ENCODE measurements around the gene SKI.

SKI gene

GRCh38 chr1:2249559-2249906 is 21.4 kb downstream of the SKI start:
- peaks cover 56% of the 10 kb centered on the region for H3K4me1 ChIP-seq (ENCODE audit: control insufficient read depth, insufficient read depth, low read length)
- H3K36me3 ChIP-seq (ENCODE audit: control insufficient read depth, insufficient read depth, low read length): no peaks in the 10 kb centered on the region
- no peaks in the 10 kb centered on the region for H3K9me3 ChIP-seq (ENCODE audit: control insufficient read depth, low read length)
- no peak overlapping the region for H3K9ac ChIP-seq (ENCODE audit: low read length)
- H3K4me3 ChIP-seq (ENCODE audit: low read length): no peak overlapping the region
- no peaks in the 10 kb centered on the region for H3K27me3 ChIP-seq (ENCODE audit: control insufficient read depth, insufficient read depth, low read length)

GRCh38 chr1:2250721-2251281 is 22.7 kb downstream of the SKI start:
- Histone ChIP-seq H3K27me3 (ENCODE audit: control insufficient read depth, insufficient read depth, low read length) (no peaks in the 10 kb centered on the region), H3K9me3 (ENCODE audit: control insufficient read depth, low read length) (no peaks in the 10 kb centered on the region), H3K4me1 (ENCODE audit: control insufficient read depth, insufficient read depth, low read length) (peaks cover 62% of the 10 kb centered on the region)

GRCh38 chr1:2251363-2251762 is 23.2 kb downstream of the SKI start:
- H3K9ac ChIP-seq (ENCODE audit: low read length): no peak overlapping the region
- H3K4me1 ChIP-seq (ENCODE audit: control insufficient read depth, insufficient read depth, low read length): peaks cover 62% of the 10 kb centered on the region
- H3K9me3 ChIP-seq (ENCODE audit: control insufficient read depth, low read length): no peaks in the 10 kb centered on the region
- H3K27me3 ChIP-seq (ENCODE audit: control insufficient read depth, insufficient read depth, low read length): no peaks in the 10 kb centered on the region
- H3K4me3 ChIP-seq (ENCODE audit: low read length): no peak overlapping the region
- H3K36me3 ChIP-seq (ENCODE audit: control insufficient read depth, insufficient read depth, low read length): no peaks in the 10 kb centered on the region

More at GRCh38 chr1:2250721-2251281, 22.7 kb downstream of the SKI start:
- H3K36me3 ChIP-seq (ENCODE audit: control insufficient read depth, insufficient read depth, low read length): no peaks in the 10 kb centered on the region
- H3K4me3 ChIP-seq (ENCODE audit: low read length): no peak overlapping the region
- H3K9ac ChIP-seq (ENCODE audit: low read length): no peak overlapping the region

GRCh38 chr1:2251786-2252185 is 23.7 kb downstream of the SKI start:
- Histone ChIP-seq H3K4me3 (ENCODE audit: low read length) (no peak overlapping the region), H3K4me1 (ENCODE audit: control insufficient read depth, insufficient read depth, low read length) (peaks cover 62% of the 10 kb centered on the region), H3K27me3 (ENCODE audit: control insufficient read depth, insufficient read depth, low read length) (no peaks in the 10 kb centered on the region), H3K9ac (ENCODE audit: low read length) (no peak overlapping the region), H3K9me3 (ENCODE audit: control insufficient read depth, low read length) (no peaks in the 10 kb centered on the region), H3K36me3 (ENCODE audit: control insufficient read depth, insufficient read depth, low read length) (no peaks in the 10 kb centered on the region)

GRCh38 chr1:2252423-2252822 is 24.3 kb downstream of the SKI start:
- H3K4me3 ChIP-seq (ENCODE audit: low read length): no peak overlapping the region
- no peaks in the 10 kb centered on the region for H3K9me3 ChIP-seq (ENCODE audit: control insufficient read depth, low read length)
- H3K27me3 ChIP-seq (ENCODE audit: control insufficient read depth, insufficient read depth, low read length): no peaks in the 10 kb centered on the region
- H3K36me3 ChIP-seq (ENCODE audit: control insufficient read depth, insufficient read depth, low read length): no peaks in the 10 kb centered on the region
- no peak overlapping the region for H3K9ac ChIP-seq (ENCODE audit: low read length)
- peaks cover 57% of the 10 kb centered on the region for H3K4me1 ChIP-seq (ENCODE audit: control insufficient read depth, insufficient read depth, low read length)

GRCh38 chr1:2253036-2253796 is 25.1 kb downstream of the SKI start:
- H3K9ac ChIP-seq (ENCODE audit: low read length): no peak overlapping the region
- H3K36me3 ChIP-seq (ENCODE audit: control insufficient read depth, insufficient read depth, low read length): no peaks in the 10 kb centered on the region
- H3K4me1 ChIP-seq (ENCODE audit: control insufficient read depth, insufficient read depth, low read length): peaks cover 50% of the 10 kb centered on the region

GRCh38 chr1:2253797-2254480 is 25.8 kb downstream of the SKI start:
- no peaks in the 10 kb centered on the region for H3K36me3 ChIP-seq (ENCODE audit: control insufficient read depth, insufficient read depth, low read length)
- no peak overlapping the region for H3K4me3 ChIP-seq (ENCODE audit: low read length)
- no peaks in the 10 kb centered on the region for H3K27me3 ChIP-seq (ENCODE audit: control insufficient read depth, insufficient read depth, low read length)
- no peaks in the 10 kb centered on the region for H3K9me3 ChIP-seq (ENCODE audit: control insufficient read depth, low read length)
- H3K9ac ChIP-seq (ENCODE audit: low read length): no peak overlapping the region
- peaks cover 42% of the 10 kb centered on the region for H3K4me1 ChIP-seq (ENCODE audit: control insufficient read depth, insufficient read depth, low read length)

More at GRCh38 chr1:2253036-2253796, 25.1 kb downstream of the SKI start:
- Histone ChIP-seq H3K4me3 (ENCODE audit: low read length) (no peak overlapping the region), H3K27me3 (ENCODE audit: control insufficient read depth, insufficient read depth, low read length) (no peaks in the 10 kb centered on the region), H3K9me3 (ENCODE audit: control insufficient read depth, low read length) (no peaks in the 10 kb centered on the region)

GRCh38 chr1:2255047-2255419 is 26.9 kb downstream of the SKI start:
- Histone ChIP-seq H3K4me1 (ENCODE audit: control insufficient read depth, insufficient read depth, low read length) (peaks cover 31% of the 10 kb centered on the region), H3K4me3 (ENCODE audit: low read length) (no peak overlapping the region), H3K27me3 (ENCODE audit: control insufficient read depth, insufficient read depth, low read length) (no peaks in the 10 kb centered on the region), H3K36me3 (ENCODE audit: control insufficient read depth, insufficient read depth, low read length) (no peaks in the 10 kb centered on the region), H3K9ac (ENCODE audit: low read length) (no peak overlapping the region), H3K9me3 (ENCODE audit: control insufficient read depth, low read length) (no peaks in the 10 kb centered on the region)

GRCh38 chr1:2255420-2256369 is 27.6 kb downstream of the SKI start:
- H3K27me3 ChIP-seq (ENCODE audit: control insufficient read depth, insufficient read depth, low read length): no peaks in the 10 kb centered on the region
- H3K4me1 ChIP-seq (ENCODE audit: control insufficient read depth, insufficient read depth, low read length): peaks cover 25% of the 10 kb centered on the region
- no peak overlapping the region for H3K9ac ChIP-seq (ENCODE audit: low read length)
- no peaks in the 10 kb centered on the region for H3K36me3 ChIP-seq (ENCODE audit: control insufficient read depth, insufficient read depth, low read length)
- no peaks in the 10 kb centered on the region for H3K9me3 ChIP-seq (ENCODE audit: control insufficient read depth, low read length)
- no peak overlapping the region for H3K4me3 ChIP-seq (ENCODE audit: low read length)

GRCh38 chr1:2256435-2257244 is 28.5 kb downstream of the SKI start:
- no peaks in the 10 kb centered on the region for H3K36me3 ChIP-seq (ENCODE audit: control insufficient read depth, insufficient read depth, low read length)
- H3K9ac ChIP-seq (ENCODE audit: low read length): no peak overlapping the region
- H3K9me3 ChIP-seq (ENCODE audit: control insufficient read depth, low read length): no peaks in the 10 kb centered on the region
- no peaks in the 10 kb centered on the region for H3K27me3 ChIP-seq (ENCODE audit: control insufficient read depth, insufficient read depth, low read length)
- no peak overlapping the region for H3K4me3 ChIP-seq (ENCODE audit: low read length)
- H3K4me1 ChIP-seq (ENCODE audit: control insufficient read depth, insufficient read depth, low read length): peaks cover 15% of the 10 kb centered on the region

- H3K9me3 ChIP-seq (ENCODE audit: control insufficient read depth, low read length): no peaks in the 10 kb centered on the region
- H3K4me3 ChIP-seq (ENCODE audit: low read length): no peak overlapping the region
- H3K27me3 ChIP-seq (ENCODE audit: control insufficient read depth, insufficient read depth, low read length): no peaks in the 10 kb centered on the region
- peaks cover 10% of the 10 kb centered on the region for H3K4me1 ChIP-seq (ENCODE audit: control insufficient read depth, insufficient read depth, low read length)
- H3K36me3 ChIP-seq (ENCODE audit: control insufficient read depth, insufficient read depth, low read length): no peaks in the 10 kb centered on the region
- no peak overlapping the region for H3K9ac ChIP-seq (ENCODE audit: low read length)
Observed at GRCh38 chr1:2257245-2257627, 29.1 kb downstream of the SKI start.
